Skin of body (tissue), 2 donors: ENCODE measurements around the gene LYRM9. TPM values are rescaled to one million over a fixed set of nuclear protein-coding genes. Genes with fewer than 3 reads are reported as not detected.
"Not testable (repeated sequence)": the region's sequence is repeated elsewhere in the genome, so short reads cannot be mapped to it uniquely, and the experiment has no call there.

Experiments
- DNase-seq: peaks from one replicate; lab custom pipeline; 2025; lab: John Stamatoyannopoulos, UW
- total RNA-seq: library from RNA; depleted of rRNA; stranded (reverse); fragments of >200 nt; gene quantifications from one replicate; pipeline ENCODE4 v1.2.3, GENCODE V29; 2014

The LYRM9 gene
- total RNA-seq, 1 donor from 2014 or later, result 10.8 TPM

DNA sequence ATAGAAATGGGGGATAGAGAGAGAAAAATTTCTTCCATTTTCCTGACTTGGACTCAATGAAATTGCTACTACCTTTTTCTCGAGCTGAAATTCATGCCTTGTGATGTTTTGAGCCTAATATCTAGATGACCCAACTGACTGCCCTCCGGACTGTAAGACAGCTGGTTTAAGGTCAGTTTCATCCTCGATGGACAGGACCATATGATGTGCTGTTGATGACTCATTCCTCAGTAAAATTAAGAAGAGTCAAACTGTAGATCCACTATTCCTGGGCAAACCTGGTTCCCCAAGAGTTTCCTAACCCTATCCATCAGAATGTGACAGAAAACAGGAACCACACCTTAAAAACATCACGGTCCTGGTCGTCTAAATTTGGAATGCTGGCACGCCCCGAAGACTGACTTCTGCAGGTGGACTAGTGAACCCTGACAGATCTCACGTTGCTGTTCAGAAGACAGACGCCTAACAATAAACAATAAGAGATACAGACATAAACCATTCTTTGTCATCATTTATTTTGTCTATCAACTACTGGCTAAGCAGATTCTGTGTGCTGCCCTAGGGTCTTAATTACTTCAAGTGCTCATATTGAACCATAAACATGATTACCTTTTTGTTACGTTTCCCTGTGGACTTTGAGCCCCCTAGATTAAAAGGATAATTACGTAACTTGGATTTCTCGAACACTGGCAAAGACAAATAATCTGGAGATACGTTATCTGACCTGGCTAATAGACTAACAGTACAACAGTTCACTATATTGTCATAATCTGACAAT is 47.7 kb downstream of the LYRM9 start:
- DNase-seq, result no peak

DNA sequence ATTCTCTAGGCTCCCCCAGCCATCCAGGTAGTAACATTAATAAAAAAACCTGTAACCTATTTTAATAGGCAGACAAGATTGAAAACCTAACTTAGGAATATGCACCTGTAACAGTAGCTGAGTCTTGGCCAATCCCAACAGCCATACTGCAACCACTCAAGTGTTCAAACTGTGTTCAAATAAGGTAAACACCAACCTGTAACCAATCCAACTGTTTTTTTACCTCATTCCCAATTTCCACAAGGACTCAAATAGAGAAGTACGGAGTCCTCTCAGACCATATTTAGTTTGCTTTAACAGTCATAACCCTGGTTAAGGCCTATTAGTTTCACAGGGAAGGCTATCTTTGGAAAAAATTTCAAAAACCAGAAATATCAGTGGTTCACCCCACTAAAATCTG is 52.5 kb downstream of the LYRM9 start:
- DNase-seq, result no peak

DNA sequence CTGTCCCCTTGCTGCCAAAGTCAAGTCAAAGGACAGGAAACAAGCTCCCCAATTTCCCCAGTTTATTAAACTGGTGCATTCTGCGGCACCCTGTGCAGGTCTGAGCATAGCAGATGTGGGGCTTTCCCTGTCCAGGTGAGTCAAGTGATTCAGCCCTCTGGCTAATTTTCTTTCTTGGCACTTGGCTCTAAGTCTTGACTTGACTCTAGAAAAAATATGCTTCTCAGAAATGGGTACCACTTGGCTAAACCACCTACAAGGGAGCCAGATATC is 52.8 kb downstream of the LYRM9 start:
- DNase-seq, result not testable (repeated sequence)

DNA sequence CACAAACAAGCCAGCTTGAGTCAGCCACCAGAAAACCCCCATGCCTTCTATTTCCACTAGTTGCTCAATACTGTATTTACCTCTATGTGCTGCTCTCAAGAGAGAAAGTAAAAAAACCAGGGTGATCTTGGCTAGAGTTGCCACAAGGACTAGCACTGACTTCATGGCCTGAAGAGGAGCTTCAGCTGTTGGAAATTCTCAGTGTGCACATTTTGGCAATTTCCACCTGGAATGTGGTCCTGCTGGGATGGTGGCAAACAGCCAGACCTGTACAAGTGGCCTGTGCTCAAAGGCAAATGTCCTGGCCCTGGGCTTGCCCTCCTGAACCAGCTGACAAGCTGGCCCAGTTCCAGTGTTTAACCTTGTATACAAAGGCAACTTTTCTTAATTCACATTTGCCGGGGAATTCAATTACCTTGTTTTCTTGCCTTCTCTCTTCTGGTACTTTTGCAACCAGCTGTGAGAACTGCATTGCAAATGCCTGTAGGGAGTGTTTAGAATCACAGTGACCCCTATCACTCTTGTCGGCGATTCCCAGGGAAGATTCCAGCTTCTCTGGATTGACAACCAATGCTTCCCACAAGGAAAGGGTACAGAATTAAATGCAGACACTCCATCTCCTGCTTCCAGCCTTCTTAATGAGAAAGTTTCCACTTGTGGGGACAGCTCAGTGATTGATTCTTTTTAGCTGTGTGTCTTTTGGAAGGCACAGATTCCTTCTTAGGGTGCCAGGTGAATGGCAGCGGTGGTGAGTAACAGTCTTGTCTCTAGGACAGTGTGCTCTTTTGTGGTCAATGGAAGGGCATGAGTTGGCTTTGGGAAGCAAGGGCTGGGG is 53.4 kb downstream of the LYRM9 start:
- DNase-seq, result not testable (repeated sequence)

DNA sequence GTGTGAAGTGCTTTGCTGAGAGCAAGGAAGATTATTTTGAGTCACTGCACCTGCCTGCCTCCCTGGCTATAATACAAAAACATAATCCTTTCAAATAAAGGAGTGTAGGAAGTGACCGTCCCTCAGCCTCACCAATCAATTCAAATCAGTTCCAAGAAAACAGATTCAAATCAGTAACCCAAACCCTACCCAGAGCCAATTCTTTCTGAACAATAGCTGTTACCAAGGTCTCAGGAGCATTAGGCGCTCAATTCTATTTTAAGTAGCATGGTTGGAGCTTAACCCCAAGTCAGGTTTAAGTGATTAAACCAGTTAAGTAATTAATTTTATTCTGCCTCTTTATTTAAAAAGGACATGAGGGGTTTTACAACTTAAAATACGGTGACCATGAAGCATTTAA is 54.6 kb downstream of the LYRM9 start:
- DNase-seq, result not testable (repeated sequence)

DNA sequence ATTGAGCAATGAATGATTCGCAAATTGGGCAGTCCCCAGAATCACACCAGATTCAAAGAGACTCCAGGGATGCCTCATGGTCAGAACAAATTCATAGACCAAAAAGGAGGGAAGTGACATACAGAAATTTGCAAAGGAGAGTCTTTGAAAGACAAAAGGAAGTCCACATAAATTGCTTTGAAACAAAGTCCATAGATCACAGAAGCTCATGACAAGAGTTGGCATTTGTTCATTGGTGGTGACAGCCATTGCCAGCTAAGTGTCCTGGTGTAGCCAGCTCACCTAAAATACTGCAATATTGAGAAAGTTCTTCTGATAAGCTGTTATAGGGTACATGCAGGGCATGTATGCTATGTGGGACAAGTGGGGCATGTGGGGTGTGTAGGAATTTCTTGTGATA is 55.4 kb downstream of the LYRM9 start:
- DNase-seq, result not testable (repeated sequence)

DNA sequence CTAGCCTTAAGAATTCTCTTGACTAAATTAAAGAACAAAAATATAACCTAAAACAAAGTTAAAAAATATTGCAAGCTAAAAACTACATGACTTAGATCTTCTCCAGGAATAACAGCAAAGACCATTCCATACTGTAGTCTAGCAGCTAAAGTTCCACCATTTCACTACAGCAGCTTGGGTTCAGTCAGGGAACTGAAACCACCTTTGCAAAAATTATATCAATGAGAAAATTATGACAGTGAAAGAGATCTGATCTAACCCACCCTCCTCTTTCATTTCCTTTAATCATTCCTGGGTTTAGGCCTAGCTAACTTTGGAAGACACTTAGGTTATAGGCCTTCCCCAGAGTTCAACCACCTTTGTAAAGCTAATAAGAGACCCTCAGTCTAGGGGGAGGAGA is 56.5 kb downstream of the LYRM9 start:
- no peak for DNase-seq

DNA sequence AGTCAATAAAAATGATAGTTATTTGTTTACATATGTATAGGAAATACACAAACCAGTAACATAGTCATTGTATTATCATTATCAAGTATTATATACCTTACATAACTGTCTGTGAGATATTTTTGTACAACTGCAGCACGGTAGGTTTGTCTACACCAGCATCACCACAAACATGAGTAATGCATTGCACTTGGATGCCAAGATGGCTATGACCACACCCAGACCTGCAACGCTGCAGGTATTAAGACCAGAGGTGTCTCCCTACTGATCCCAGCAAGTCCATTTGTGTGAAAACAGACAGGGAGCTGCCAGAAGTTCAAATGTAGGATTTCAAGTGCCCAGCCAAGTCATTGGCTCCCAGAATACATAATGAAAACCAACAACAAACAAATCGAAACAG is 58.6 kb downstream of the LYRM9 start:
- no peak for DNase-seq

DNA sequence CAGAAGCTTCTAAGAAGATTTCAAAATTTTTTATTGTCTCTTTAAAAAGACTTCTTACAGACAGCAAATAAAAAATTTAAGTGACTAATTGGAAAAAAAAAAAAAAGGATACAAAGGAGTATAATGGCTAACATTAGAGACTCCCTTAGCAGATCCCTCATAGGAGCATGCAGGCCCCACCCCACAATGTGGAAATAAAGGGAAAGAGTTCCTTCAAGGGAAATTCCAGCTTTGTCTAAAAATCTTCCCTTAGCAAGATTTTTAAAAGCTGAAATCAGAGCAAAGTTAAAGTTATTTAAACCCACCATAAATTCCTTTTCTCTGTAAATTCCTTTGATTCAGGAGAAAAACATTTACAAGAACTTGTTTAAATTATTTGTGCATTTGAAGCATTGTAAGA is 60.3 kb downstream of the LYRM9 start:
- DNase-seq, result no peak

DNA sequence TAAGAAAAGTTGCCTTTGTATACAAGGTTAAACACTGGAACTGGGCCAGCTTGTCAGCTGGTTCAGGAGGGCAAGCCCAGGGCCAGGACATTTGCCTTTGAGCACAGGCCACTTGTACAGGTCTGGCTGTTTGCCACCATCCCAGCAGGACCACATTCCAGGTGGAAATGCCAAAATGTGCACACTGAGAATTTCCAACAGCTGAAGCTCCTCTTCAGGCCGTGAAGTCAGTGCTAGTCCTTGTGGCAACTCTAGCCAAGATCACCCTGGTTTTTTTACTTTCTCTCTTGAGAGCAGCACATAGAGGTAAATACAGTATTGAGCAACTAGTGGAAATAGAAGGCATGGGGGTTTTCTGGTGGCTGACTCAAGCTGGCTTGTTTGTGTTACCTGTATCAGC is 63.3 kb downstream of the LYRM9 start:
- DNase-seq, result not testable (repeated sequence)

DNA sequence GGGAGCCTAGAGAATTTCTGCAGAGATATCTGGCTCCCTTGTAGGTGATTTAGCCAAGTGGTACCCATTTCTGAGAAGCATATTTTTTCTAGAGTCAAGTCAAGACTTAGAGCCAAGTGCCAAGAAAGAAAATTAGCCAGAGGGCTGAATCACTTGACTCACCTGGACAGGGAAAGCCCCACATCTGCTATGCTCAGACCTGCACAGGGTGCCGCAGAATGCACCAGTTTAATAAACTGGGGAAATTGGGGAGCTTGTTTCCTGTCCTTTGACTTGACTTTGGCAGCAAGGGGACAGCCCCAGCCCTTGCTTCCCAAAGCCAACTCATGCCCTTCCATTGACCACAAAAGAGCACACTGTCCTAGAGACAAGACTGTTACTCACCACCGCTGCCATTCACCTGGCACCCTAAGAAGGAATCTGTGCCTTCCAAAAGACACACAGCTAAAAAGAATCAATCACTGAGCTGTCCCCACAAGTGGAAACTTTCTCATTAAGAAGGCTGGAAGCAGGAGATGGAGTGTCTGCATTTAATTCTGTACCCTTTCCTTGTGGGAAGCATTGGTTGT is 63.9 kb downstream of the LYRM9 start:
- not testable (repeated sequence) for DNase-seq

Other genes with a start within 250 kb of the LYRM9 start
- 0.89 TPM for gene NOS2, start 92.8 kb downstream of the LYRM9 start, total RNA-seq
- 13.5 TPM for gene NLK, start 149.3 kb upstream of the LYRM9 start, total RNA-seq